ENCODE data around the gene CEP83.

DNA sequence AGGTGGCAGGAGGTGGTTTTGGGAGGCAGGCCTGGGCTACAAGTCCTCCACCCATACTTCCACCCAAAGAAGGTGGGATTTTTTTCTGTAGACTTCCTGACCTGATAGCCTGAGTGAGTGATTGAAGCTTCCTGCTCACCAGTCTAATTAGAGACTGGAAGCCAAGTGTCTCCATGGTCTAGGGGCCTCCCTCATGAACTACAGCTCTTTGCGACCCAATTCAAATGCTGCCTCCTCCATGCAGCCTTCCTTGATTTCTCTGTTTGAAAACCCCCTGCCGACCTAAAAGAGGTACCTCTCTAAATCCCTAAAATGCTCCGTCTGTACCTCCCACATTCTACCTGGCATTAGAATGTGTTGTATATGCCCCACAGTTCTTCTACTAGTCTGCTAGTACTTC, 186.4 kb downstream of the CEP83 start:
- TF ChIP-seq, protein P1, sequence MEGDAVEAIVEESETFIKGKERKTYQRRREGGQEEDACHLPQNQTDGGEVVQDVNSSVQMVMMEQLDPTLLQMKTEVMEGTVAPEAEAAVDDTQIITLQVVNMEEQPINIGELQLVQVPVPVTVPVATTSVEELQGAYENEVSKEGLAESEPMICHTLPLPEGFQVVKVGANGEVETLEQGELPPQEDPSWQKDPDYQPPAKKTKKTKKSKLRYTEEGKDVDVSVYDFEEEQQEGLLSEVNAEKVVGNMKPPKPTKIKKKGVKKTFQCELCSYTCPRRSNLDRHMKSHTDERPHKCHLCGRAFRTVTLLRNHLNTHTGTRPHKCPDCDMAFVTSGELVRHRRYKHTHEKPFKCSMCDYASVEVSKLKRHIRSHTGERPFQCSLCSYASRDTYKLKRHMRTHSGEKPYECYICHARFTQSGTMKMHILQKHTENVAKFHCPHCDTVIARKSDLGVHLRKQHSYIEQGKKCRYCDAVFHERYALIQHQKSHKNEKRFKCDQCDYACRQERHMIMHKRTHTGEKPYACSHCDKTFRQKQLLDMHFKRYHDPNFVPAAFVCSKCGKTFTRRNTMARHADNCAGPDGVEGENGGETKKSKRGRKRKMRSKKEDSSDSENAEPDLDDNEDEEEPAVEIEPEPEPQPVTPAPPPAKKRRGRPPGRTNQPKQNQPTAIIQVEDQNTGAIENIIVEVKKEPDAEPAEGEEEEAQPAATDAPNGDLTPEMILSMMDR (IDR thresholded peaks at IDR 0.05): no peak
- TF ChIP-seq POLR2A (IDR thresholded peaks at IDR 0.05): no peak
